K562 (cell line): ENCODE measurements around the gene MBOAT2. TPM values are rescaled to one million over a fixed set of nuclear protein-coding genes. Genes with fewer than 3 reads are reported as not detected.

Experiments
- ATAC-seq: fragments of 200-7000 bp; cut with Tn5 transposase; 3 replicates; pipeline ENCODE4 v1.9.1; 2020; ENCODE audit warnings: moderate library complexity
- BruUV-seq: library from RNA; stranded (reverse); fragments of 400-500 nt; replicated peaks from 2 replicates; lab custom pipeline; 2021; lab: Mats Ljungman, UMichigan
- CTCF ChIA-PET: fragments of 300-600 bp; formaldehyde crosslinking; extraction: SDS; loops from one replicate; lab custom pipeline; 2021; ENCODE audit warnings: low intra/inter-chr PET ratio; lab: Yijun Ruan, JAX
- POLR2A ChIA-PET: fragments of 300-600, 350-650 bp; sonication (Branson Sonifier 250); formaldehyde crosslinking; extraction: SDS; loops from one replicate; lab custom pipeline; 2021; ENCODE audit warnings: antibody characterized with exemption, inconsistent platforms; lab: Yijun Ruan, JAX
- DNase-seq, 4 experiments: peaks; one replicate each; pipeline versions ENCODE4 v3.0.0 to v3.0.0-alpha.2; 2011 to 2018; ENCODE audit warnings: low spot score in 3 of 4, mixed read lengths in 3 of 4; ENCODE audit errors: extremely low read depth in 1 of 4
- FAIRE-seq: peaks from 2 replicates; lab custom pipeline; 2011; peaks lifted over from hg19 to GRCh38; lab: Jason Lieb, UNC
- H2AFZ ChIP-seq: 2 replicates; pipeline ENCODE4 v1.6.0; 2011; ENCODE audit warnings: low read depth, low read length, control low read depth, inconsistent platforms
- H3K27ac ChIP-seq: fragments of 200-600 bp; 3 replicates; pipeline ENCODE4 v1.8.0; 2011; ENCODE audit warnings: low read depth, mild to moderate bottlenecking, control low read depth, inconsistent platforms, low read length, moderate library complexity, mixed read lengths; ENCODE audit errors: extremely low read depth
- H3K27me3 ChIP-seq, 2 experiments: fragments of 300-600 bp in 1 of 2; 2 replicates in 1 of 2; 3 replicates in 1 of 2; pipeline versions ENCODE4 v1.6.0 to v1.8.0; 2011; ENCODE audit warnings: inconsistent platforms in 2 of 2, low read length in 2 of 2, mild to moderate bottlenecking in 1 of 2, mixed read lengths in 1 of 2, moderate library complexity in 1 of 2; ENCODE audit not compliant: control insufficient read depth in 2 of 2, insufficient read depth in 2 of 2
- H3K36me3 ChIP-seq: fragments of 300-600 bp; 3 replicates; pipeline ENCODE4 v1.8.0; 2011; ENCODE audit warnings: mild to moderate bottlenecking, low read length, inconsistent platforms; ENCODE audit not compliant: control insufficient read depth, insufficient read depth
- H3K4me1 ChIP-seq, 2 experiments: fragments of 200-600 bp in 1 of 2; replicated peaks in 1 of 2; 2 replicates in 1 of 2; 3 replicates in 1 of 2; pipeline versions ENCODE4 v1.5.1 to v1.8.0; 2011; ENCODE audit warnings: inconsistent platforms in 2 of 2, low read length in 2 of 2, mild to moderate bottlenecking in 1 of 2, mixed read lengths in 1 of 2, moderate library complexity in 1 of 2; ENCODE audit not compliant: control insufficient read depth in 2 of 2, insufficient read depth in 2 of 2
- H3K4me2 ChIP-seq: 2 replicates; pipeline ENCODE4 v1.6.1; 2011; ENCODE audit warnings: low read length, control low read depth, inconsistent platforms, mixed read lengths; ENCODE audit not compliant: insufficient read depth
- H3K4me3 ChIP-seq: fragments of 200-600 bp; sonication (generic), shearing (Covaris generic); 2 replicates; pipeline ENCODE4 v1.5.1; 2016; ENCODE audit warnings: control low read depth, inconsistent platforms
- H3K79me2 ChIP-seq: fragments of 200-600 bp; 3 replicates; pipeline ENCODE4 v1.8.0; 2011; ENCODE audit warnings: low read length, inconsistent platforms; ENCODE audit not compliant: control insufficient read depth, insufficient read depth
- H3K9ac ChIP-seq, 2 experiments: 2 replicates each; pipeline versions ENCODE4 v1.6.0 to v1.6.1; 2011; ENCODE audit warnings: low read depth in 2 of 2, low read length in 2 of 2, control low read depth in 1 of 2, inconsistent platforms in 1 of 2, mild to moderate bottlenecking in 1 of 2, mixed read lengths in 1 of 2; ENCODE audit not compliant: insufficient read depth in 1 of 2
- H3K9me1 ChIP-seq: one replicate; pipeline ENCODE4 v1.6.0; 2011; ENCODE audit warnings: inconsistent platforms, mild to moderate bottlenecking, low read length, moderate library complexity; ENCODE audit not compliant: control insufficient read depth, insufficient read depth
- H3K9me3 ChIP-seq: replicated peaks from 2 replicates; pipeline ENCODE4 v1.5.1; 2011; ENCODE audit warnings: low read depth, low read length, inconsistent platforms; ENCODE audit not compliant: control insufficient read depth, insufficient read depth
- H4K20me1 ChIP-seq: replicated peaks from 2 replicates; pipeline ENCODE4 v1.6.1; 2011; ENCODE audit warnings: low read length, inconsistent platforms, mixed read lengths; ENCODE audit not compliant: control insufficient read depth, insufficient read depth
- YY1 ChIP-seq, 3 experiments: IDR thresholded peaks; 2 replicates each; pipeline ENCODE4 v1.6.1; 2011; ENCODE audit warnings: low read length in 2 of 3, mild to moderate bottlenecking in 2 of 3, moderate library complexity in 2 of 3, borderline replicate concordance in 1 of 3, control low read depth in 1 of 3, low read depth in 1 of 3; ENCODE audit not compliant: insufficient read depth in 3 of 3, insufficient replicate concordance in 2 of 3, control insufficient read depth in 1 of 3, insufficient read length in 1 of 3; ENCODE audit errors: extremely low read depth in 1 of 3
- ZNF165 ChIP-seq: fragments of 250-450 bp; sonication (Bioruptor Pico); IDR thresholded peaks from 2 replicates; pipeline ENCODE4 v1.4.0; 2020; ENCODE audit warnings: borderline replicate concordance
- ZNF174 ChIP-seq: fragments of 250-450 bp; sonication (Bioruptor Pico); IDR thresholded peaks from 2 replicates; pipeline ENCODE4 v1.4.0; 2020; ENCODE audit warnings: mild to moderate bottlenecking
- WGBS: fragments of 100-300 bp; shearing (Covaris generic); methylation state at CpG from one replicate; pipeline ENCODE4 v1.1.6; 2016; ENCODE audit warnings: low coverage, mixed read lengths; ENCODE audit not compliant: insufficient coverage; ENCODE audit errors: missing lambda C conversion rate; 5-methylcytosine and 5-hydroxymethylcytosine counted together
- in situ Hi-C: fragments of 300-500 bp; cut with MboI; formaldehyde crosslinking; loops from 4 replicates; pipeline ENCODE4 v1.15.0; 2018; ENCODE audit warnings: inconsistent platforms, mixed read lengths
- intact Hi-C: fragments of 100-400 bp; cut with micrococcal nuclease; formaldehyde crosslinking; loops from 2 replicates; pipeline ENCODE4 v1.14.2; 2022
- polyA plus RNA-seq, 8 experiments: library from polyadenylated mRNA; depleted of rRNA in 4 of 8; stranded (reverse) in 5 of 8; unstranded in 3 of 8; fragments of >200 nt; fragmentation: Nextera tagmentation in 2 of 8; fragmentation: Illumina TruSeq in 1 of 8; extraction: Ambion mirVana in 2 of 8; extraction: Trizol in 1 of 8; gene quantifications; 2 replicates each; pipeline versions ENCODE4 v1.2.1 to v1.2.3, GENCODE V29; 2011 to 2014; ENCODE audit warnings: inconsistent platforms in 1 of 8, missing spikeins in 1 of 8
- total RNA-seq, 7 experiments: library from RNA; depleted of rRNA in 6 of 7; stranded (reverse); fragments of >200 nt in 6 of 7; fragmentation: Illumina TruSeq in 2 of 7; extraction: Trizol in 2 of 7; gene quantifications; 2 replicates each; pipeline versions ENCODE4 v1.2.1 to v1.2.3, GENCODE V29; 2011 to 2021; ENCODE audit warnings: low replicate concordance in 1 of 7
- TF ChIP-seq, protein P1 (sequence below): fragments of 450-650 bp; IDR thresholded peaks from 2 replicates; pipeline ENCODE4 v1.6.1; 2017; ENCODE audit warnings: antibody characterized with exemption, mild to moderate bottlenecking
- TF ChIP-seq, protein P2 (sequence below): fragments of 450-650 bp; IDR thresholded peaks from 2 replicates; pipeline ENCODE4 v1.6.1; 2016; ENCODE audit warnings: antibody characterized with exemption

The MBOAT2 gene
- total and polyA plus RNA-seq, 9 of the 15 experiments (the other 6 are each of a cell fraction or from before 2014, with no cell fraction given): 8.4 to 122 (median 27.6) TPM

DNA sequence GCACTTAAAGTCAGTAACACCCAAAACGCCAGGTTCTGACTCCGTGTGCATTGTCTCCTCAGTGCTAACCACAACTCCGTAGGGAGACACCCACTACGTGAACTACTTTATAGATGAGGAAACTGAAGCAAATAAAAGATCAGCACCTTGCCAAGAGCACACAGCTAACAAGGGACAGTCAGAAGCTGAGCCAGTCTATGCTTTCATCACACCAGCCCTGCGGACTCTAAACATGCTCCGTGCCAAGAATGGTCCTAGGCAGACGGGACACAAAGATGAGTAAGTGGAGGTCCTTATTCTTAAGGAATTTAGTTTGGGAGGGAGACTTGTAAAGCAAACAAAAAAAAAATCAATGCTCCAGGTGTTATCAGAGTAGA is 9.6 kb downstream of the MBOAT2 start (continued):
- no peak for TF ChIP-seq ZNF165 (CRISPR knock-in tag)
- TF ChIP-seq, protein P1, sequence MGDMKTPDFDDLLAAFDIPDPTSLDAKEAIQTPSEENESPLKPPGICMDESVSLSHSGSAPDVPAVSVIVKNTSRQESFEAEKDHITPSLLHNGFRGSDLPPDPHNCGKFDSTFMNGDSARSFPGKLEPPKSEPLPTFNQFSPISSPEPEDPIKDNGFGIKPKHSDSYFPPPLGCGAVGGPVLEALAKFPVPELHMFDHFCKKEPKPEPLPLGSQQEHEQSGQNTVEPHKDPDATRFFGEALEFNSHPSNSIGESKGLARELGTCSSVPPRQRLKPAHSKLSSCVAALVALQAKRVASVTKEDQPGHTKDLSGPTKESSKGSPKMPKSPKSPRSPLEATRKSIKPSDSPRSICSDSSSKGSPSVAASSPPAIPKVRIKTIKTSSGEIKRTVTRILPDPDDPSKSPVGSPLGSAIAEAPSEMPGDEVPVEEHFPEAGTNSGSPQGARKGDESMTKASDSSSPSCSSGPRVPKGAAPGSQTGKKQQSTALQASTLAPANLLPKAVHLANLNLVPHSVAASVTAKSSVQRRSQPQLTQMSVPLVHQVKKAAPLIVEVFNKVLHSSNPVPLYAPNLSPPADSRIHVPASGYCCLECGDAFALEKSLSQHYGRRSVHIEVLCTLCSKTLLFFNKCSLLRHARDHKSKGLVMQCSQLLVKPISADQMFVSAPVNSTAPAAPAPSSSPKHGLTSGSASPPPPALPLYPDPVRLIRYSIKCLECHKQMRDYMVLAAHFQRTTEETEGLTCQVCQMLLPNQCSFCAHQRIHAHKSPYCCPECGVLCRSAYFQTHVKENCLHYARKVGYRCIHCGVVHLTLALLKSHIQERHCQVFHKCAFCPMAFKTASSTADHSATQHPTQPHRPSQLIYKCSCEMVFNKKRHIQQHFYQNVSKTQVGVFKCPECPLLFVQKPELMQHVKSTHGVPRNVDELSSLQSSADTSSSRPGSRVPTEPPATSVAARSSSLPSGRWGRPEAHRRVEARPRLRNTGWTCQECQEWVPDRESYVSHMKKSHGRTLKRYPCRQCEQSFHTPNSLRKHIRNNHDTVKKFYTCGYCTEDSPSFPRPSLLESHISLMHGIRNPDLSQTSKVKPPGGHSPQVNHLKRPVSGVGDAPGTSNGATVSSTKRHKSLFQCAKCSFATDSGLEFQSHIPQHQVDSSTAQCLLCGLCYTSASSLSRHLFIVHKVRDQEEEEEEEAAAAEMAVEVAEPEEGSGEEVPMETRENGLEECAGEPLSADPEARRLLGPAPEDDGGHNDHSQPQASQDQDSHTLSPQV: no peak
- TF ChIP-seq YY1 (IDR thresholded peaks at IDR 0.05; ENCODE audit: borderline replicate concordance in 1 of 3, control insufficient read depth in 1 of 3, extremely low read depth in 1 of 3, insufficient read depth in 3 of 3, insufficient read length in 1 of 3, insufficient replicate concordance in 2 of 3, low read depth in 1 of 3, low read length in 2 of 3): no peak

DNA sequence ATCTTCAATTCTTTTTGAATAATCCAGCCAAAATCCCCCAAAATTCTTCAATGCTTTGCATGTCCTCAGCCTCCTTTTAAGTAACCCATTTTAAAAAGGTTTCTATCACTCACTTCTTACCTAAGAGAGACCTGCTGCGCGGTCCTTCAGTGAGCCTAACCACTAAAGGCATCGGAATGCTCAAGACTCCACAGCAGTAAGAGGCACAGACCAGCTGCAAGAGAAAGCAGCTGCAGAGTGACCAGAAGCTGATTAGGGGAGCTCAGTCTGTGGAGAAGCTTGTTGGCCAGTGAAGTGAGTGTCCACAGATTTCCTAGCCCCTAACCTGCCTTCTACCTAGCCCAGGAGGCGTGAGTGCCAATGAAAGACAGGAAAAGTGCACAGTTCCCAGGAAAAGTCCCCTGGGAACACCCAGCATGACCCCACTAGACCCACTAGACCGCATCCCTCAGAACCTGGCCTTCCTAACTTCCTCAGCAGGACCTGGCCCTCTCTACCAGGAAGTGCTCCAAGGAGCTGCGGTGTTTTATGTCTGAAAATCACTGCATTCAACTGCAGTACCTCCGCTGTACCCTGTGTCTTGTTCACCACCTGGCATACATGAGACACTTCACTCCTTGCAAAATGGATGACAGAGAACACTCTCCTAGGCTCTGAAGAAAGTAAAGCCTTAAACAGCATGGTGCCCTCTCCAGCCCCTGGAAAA is 10.1 kb downstream of the MBOAT2 start:
- peaks cover 5% of the 10 kb centered on the region; the same call in 2 of the 3 replicates for H3K36me3 ChIP-seq
- no peak overlapping the region for H2AFZ ChIP-seq
- intact Hi-C loops: no loop called here
- no peak overlapping the region; a peak in 1 of 4 replicates for H3K9ac ChIP-seq
- CTCF ChIA-PET: no interaction called here
- H3K4me2 ChIP-seq: no peak overlapping the region
- WGBS: 80% methylated on average over 7 of the region's 7 CpGs
- TF ChIP-seq, protein P2, sequence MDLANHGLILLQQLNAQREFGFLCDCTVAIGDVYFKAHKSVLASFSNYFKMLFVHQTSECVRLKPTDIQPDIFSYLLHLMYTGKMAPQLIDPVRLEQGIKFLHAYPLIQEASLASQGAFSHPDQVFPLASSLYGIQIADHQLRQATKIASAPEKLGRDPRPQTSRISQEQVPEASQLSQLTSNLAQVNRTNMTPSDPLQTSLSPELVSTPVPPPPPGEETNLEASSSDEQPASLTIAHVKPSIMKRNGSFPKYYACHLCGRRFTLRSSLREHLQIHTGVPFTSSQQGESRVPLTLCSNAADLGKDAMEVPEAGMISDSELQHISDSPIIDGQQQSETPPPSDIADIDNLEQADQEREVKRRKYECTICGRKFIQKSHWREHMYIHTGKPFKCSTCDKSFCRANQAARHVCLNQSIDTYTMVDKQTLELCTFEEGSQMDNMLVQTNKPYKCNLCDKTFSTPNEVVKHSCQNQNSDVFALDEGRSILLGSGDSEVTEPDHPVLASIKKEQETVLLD: no peak
- TF ChIP-seq ZNF174: no peak
- FAIRE-seq (no peak), ATAC-seq (peak; percentile 53), DNase-seq (no peak)
- POLR2A ChIA-PET: interaction anchor here (0.6 to 1.0 kb wide), 3 partner anchors 25 to 87 kb away, joined by 3 read pairs; no protein-coding TSS in a partner anchor
- H3K4me1 ChIP-seq: peaks cover 8 to 33% of the 10 kb centered on the region in 2 experiments
- H4K20me1 ChIP-seq: no peaks in the 10 kb centered on the region; the same call in 1 of the 2 replicates
- peaks cover 97% of the 10 kb centered on the region for H3K79me2 ChIP-seq
- in situ Hi-C loops: no loop called here
- H3K4me3 ChIP-seq: no peak overlapping the region
- BruUV-seq: no TSS peak
- H3K9me1 ChIP-seq: no peaks in the 10 kb centered on the region
- H3K9me3 ChIP-seq: no peaks in the 10 kb centered on the region
- no peak overlapping the region for H3K27ac ChIP-seq
- H3K27me3 ChIP-seq: no peaks in the 10 kb centered on the region
